Activated CD8-positive, alpha-beta T cell treated with anti-CD3 and anti-CD28 coated beads for 36 hours (primary cell): ENCODE data around the gene TNFSF15. TPM values are rescaled to one million over a fixed set of nuclear protein-coding genes. Genes with fewer than 3 reads are reported as not detected.

Experiments
- ATAC-seq: fragments of 200-7000 bp; cut with Tn5 transposase; one replicate; pipeline ENCODE4 v1.10.0; 2021; ENCODE audit warnings: mild to moderate bottlenecking, moderate library complexity
- CTCF ChIA-PET: fragments of 350-600 bp; sonication (Branson Sonifier 250); formaldehyde crosslinking; loops from one replicate; lab custom pipeline; 2021; ENCODE audit warnings: antibody characterized with exemption; lab: Charles Lee
- POLR2A ChIA-PET: fragments of 350-600 bp; sonication (Branson Sonifier 250); formaldehyde crosslinking; loops from one replicate; lab custom pipeline; 2021; ENCODE audit warnings: antibody characterized with exemption; lab: Charles Lee
- DNase-seq: peaks from one replicate; pipeline ENCODE4 v3.0.0-alpha.2; 2020
- H3K27ac Mint-ChIP-seq: one replicate; pipeline ENCODE4 v1.8.0; 2021; ENCODE audit warnings: mild to moderate bottlenecking, mixed read lengths
- H3K27me3 Mint-ChIP-seq: one replicate; pipeline ENCODE4 v1.8.0; 2021; ENCODE audit warnings: mixed read lengths
- H3K36me3 Mint-ChIP-seq: one replicate; pipeline ENCODE4 v1.8.0; 2021; ENCODE audit warnings: low read depth, mixed read lengths
- H3K4me1 Mint-ChIP-seq: one replicate; pipeline ENCODE4 v1.8.0; 2021; ENCODE audit warnings: low read depth, mixed read lengths
- H3K4me3 Mint-ChIP-seq: one replicate; pipeline ENCODE4 v1.8.0; 2021; ENCODE audit warnings: mild to moderate bottlenecking, moderate library complexity, mixed read lengths
- H3K9me3 Mint-ChIP-seq: one replicate; pipeline ENCODE4 v1.8.0; 2021; ENCODE audit warnings: mixed read lengths
- CTCF ChIP-seq: fragments of 200-600 bp; IDR thresholded peaks from one replicate; pipeline ENCODE4 v1.8.0; 2022; ENCODE audit warnings: antibody characterized with exemption, mild to moderate bottlenecking
- intact Hi-C: fragments of 100-400 bp; cut with micrococcal nuclease; formaldehyde crosslinking; loops from one replicate; pipeline ENCODE4 v1.10.0; 2022
- total RNA-seq, 2 experiments: library from RNA; stranded (reverse); gene quantifications; one replicate each; pipeline ENCODE4 v1.2.3, GENCODE V29; 2021

Gene TNFSF15
- total RNA-seq, 2 experiments from 2014 or later, result 0.16 to 0.23 TPM

- ChIA-PET CTCF (interaction anchor here (2.2 kb wide), 1 partner anchor 118 kb away, joined by 6 read pairs; the partner anchor contains the start of gene TEX48), POLR2A (no interaction called here)
- no peak for ATAC-seq
- Mint-ChIP-seq H3K36me3 (no peaks in the 10 kb centered on the region), H3K27me3 (no peaks in the 10 kb centered on the region), H3K27ac (no peak overlapping the region), H3K4me3 (no peak overlapping the region), H3K9me3 (no peaks in the 10 kb centered on the region), H3K4me1 (no peaks in the 10 kb centered on the region)
- TF ChIP-seq CTCF, result no peak
- DNase-seq, result no peak
- intact Hi-C loops, result no loop called here
Observed at GRCh38 chr9:114798780-114799427, 6.9 kb downstream of the TNFSF15 start.

GRCh38 chr9:114798101-114798500 is 7.7 kb downstream of the TNFSF15 start:
- ATAC-seq, result no peak
- no peak for DNase-seq
- H3K36me3 Mint-ChIP-seq, result no peaks in the 10 kb centered on the region
- no peaks in the 10 kb centered on the region for H3K27me3 Mint-ChIP-seq
- no peak for TF ChIP-seq CTCF
- CTCF ChIA-PET, result interaction anchor here (2.2 kb wide), 1 partner anchor 117 kb away, joined by 6 read pairs; the partner anchor contains the start of gene TEX48
- no peaks in the 10 kb centered on the region for H3K9me3 Mint-ChIP-seq
- intact Hi-C loops, result no loop called here
- H3K27ac Mint-ChIP-seq, result no peak overlapping the region
- H3K4me1 Mint-ChIP-seq, result no peaks in the 10 kb centered on the region
- H3K4me3 Mint-ChIP-seq, result no peak overlapping the region
- POLR2A ChIA-PET, result no interaction called here

- no peaks in the 10 kb centered on the region for H3K9me3 Mint-ChIP-seq
- intact Hi-C loops, result no loop called here
- no peaks in the 10 kb centered on the region for H3K36me3 Mint-ChIP-seq
- DNase-seq (no peak), ATAC-seq (no peak)
- ChIA-PET POLR2A (no interaction called here), CTCF (no interaction called here)
- TF ChIP-seq CTCF, result no peak
- no peaks in the 10 kb centered on the region for H3K27me3 Mint-ChIP-seq
- no peaks in the 10 kb centered on the region for H3K4me1 Mint-ChIP-seq
- no peak overlapping the region for H3K4me3 Mint-ChIP-seq
- no peak overlapping the region for H3K27ac Mint-ChIP-seq
Observed at GRCh38 chr9:114792396-114792795, 13.4 kb downstream of the TNFSF15 start.

- H3K4me1 Mint-ChIP-seq, result no peaks in the 10 kb centered on the region
- no peak for DNase-seq
- H3K9me3 Mint-ChIP-seq, result no peaks in the 10 kb centered on the region
- no peak for TF ChIP-seq CTCF
- ChIA-PET CTCF (no interaction called here), POLR2A (no interaction called here)
- no peaks in the 10 kb centered on the region for H3K27me3 Mint-ChIP-seq
- H3K4me3 Mint-ChIP-seq, result no peak overlapping the region
- ATAC-seq, result no peak
- intact Hi-C loops, result no loop called here
- no peaks in the 10 kb centered on the region for H3K36me3 Mint-ChIP-seq
- no peak overlapping the region for H3K27ac Mint-ChIP-seq
Observed at GRCh38 chr9:114791736-114792135, 14.1 kb downstream of the TNFSF15 start.

GRCh38 chr9:114791312-114791711 is 14.5 kb downstream of the TNFSF15 start:
- DNase-seq (no peak), ATAC-seq (no peak)
- POLR2A ChIA-PET, result no interaction called here
- no peaks in the 10 kb centered on the region for H3K27me3 Mint-ChIP-seq
- CTCF ChIA-PET, result no interaction called here
- no peaks in the 10 kb centered on the region for H3K9me3 Mint-ChIP-seq
- intact Hi-C loops, result no loop called here
- H3K4me1 Mint-ChIP-seq, result no peaks in the 10 kb centered on the region
- H3K27ac Mint-ChIP-seq, result no peak overlapping the region
- TF ChIP-seq CTCF, result no peak
- no peaks in the 10 kb centered on the region for H3K36me3 Mint-ChIP-seq
- no peak overlapping the region for H3K4me3 Mint-ChIP-seq
